Gastrocnemius medialis (tissue), 4 donors: ENCODE data around the gene AKAP9. TPM values are rescaled to one million over a fixed set of nuclear protein-coding genes. Genes with fewer than 3 reads are reported as not detected.

ENCODE experiments used
- ATAC-seq, 2 donors: fragments of 150-250 bp; one replicate each; pipeline ENCODE4 v1.9.1; 2016
- DNase-seq, 2 donors: peaks; one replicate each; pipeline ENCODE4 v3.0.0-alpha.2; 2019
- H3K27ac ChIP-seq, 4 donors: fragments of 200-600 bp; sonication (generic); 1 replicate in 1 of 4; 2 replicates in 3 of 4; pipeline ENCODE4 v1.5.1; 2016 to 2018; ENCODE audit warnings: mild to moderate bottlenecking in 2 of 4, moderate library complexity in 1 of 4
- H3K27me3 ChIP-seq, 3 donors: fragments of 200-600 bp; sonication (generic) in 2 of 3; 1 replicate in 1 of 3; 2 replicates in 2 of 3; pipeline versions ENCODE4 v1.5.1 to v1.6.0; 2016 to 2019; ENCODE audit warnings: mild to moderate bottlenecking in 1 of 3, moderate library complexity in 1 of 3
- H3K36me3 ChIP-seq, 2 donors: fragments of 200-600 bp; sonication (generic) in 1 of 2; one replicate each; pipeline ENCODE4 v1.5.1; 2017 to 2018
- H3K4me1 ChIP-seq, 2 donors: fragments of 200-600 bp; sonication (generic) in 1 of 2; one replicate each; pipeline ENCODE4 v1.5.1; 2016 to 2017; ENCODE audit warnings: mild to moderate bottlenecking in 2 of 2
- H3K4me3 ChIP-seq, 4 donors: fragments of 200-600 bp; sonication (generic) in 3 of 4; 1 replicate in 1 of 4; 2 replicates in 3 of 4; pipeline ENCODE4 v1.5.1; 2016 to 2019; ENCODE audit warnings: mild to moderate bottlenecking in 2 of 4
- H3K9me3 ChIP-seq, 3 donors: fragments of 200-600 bp; sonication (generic) in 2 of 3; 1 replicate in 1 of 3; 2 replicates in 2 of 3; pipeline ENCODE4 v1.5.1; 2016 to 2019
- CTCF ChIP-seq, 5 experiments: fragments of 450-650 bp in 3 of 5; fragments of 200-600 bp in 2 of 5; sonication (generic) in 2 of 5; IDR thresholded peaks in 4 of 5; conservative IDR thresholded peaks in 1 of 5; 1 replicate in 4 of 5; 2 replicates in 1 of 5; pipeline ENCODE4 v1.5.1; 2016 to 2019; ENCODE audit warnings: antibody characterized with exemption in 5 of 5, mild to moderate bottlenecking in 3 of 5, moderate library complexity in 3 of 5
- POLR2A ChIP-seq, 2 donors: fragments of 450-650 bp; IDR thresholded peaks; one replicate each; pipeline ENCODE4 v1.6.1; 2017; ENCODE audit warnings: antibody characterized with exemption in 2 of 2, mild to moderate bottlenecking in 2 of 2, moderate library complexity in 2 of 2
- in situ Hi-C, 4 donors: fragments of 200-750 bp; cut with MboI; loops; one replicate each; pipeline versions ENCODE4 v1.15.0 to v1.8.0; 2017; ENCODE audit warnings: low sequenced_read_pairs in 4 of 4
- intact Hi-C: fragments of 100-400 bp; cut with DNase I; formaldehyde crosslinking; loops from one replicate; pipeline ENCODE4 v1.15.1; 2023; ENCODE audit warnings: low total_unique reads
- total RNA-seq, 4 donors: library from RNA; depleted of rRNA; stranded (reverse); fragments of >200 nt; gene quantifications; one replicate each; pipeline versions ENCODE4 v1.1.0 to v1.2.3, GENCODE V29; 2016

Gene AKAP9
- total RNA-seq, 4 donors from 2014 or later: 25.4 to 80.0 (median 40.6) TPM

GRCh38 chr7:92149736-92150239 is 209.1 kb downstream of the AKAP9 start:
- Histone ChIP-seq H3K27me3 (no peaks in the 10 kb centered on the region), H3K27ac (no peak overlapping the region), H3K4me3 (no peak overlapping the region), H3K4me1 (no peaks in the 10 kb centered on the region), H3K9me3 (no peaks in the 10 kb centered on the region), H3K36me3 (no peaks in the 10 kb centered on the region)
- no peak for TF ChIP-seq POLR2A (IDR thresholded peaks at IDR 0.05)
- TF ChIP-seq CTCF (IDR thresholded peaks at IDR 0.05 in 4 of 5, conservative IDR thresholded peaks at IDR 0.05 in 1 of 5): no peak
- DNase-seq (no peak), ATAC-seq (no peak)
- in situ Hi-C loops (no loop called here), intact Hi-C loops (no loop called here)

GRCh38 chr7:92150450-92151017 is 209.9 kb downstream of the AKAP9 start:
- Histone ChIP-seq H3K27me3 (no peaks in the 10 kb centered on the region), H3K9me3 (no peaks in the 10 kb centered on the region), H3K27ac (no peak overlapping the region), H3K4me1 (no peaks in the 10 kb centered on the region), H3K4me3 (no peak overlapping the region), H3K36me3 (no peaks in the 10 kb centered on the region)
- no peak for TF ChIP-seq POLR2A (IDR thresholded peaks at IDR 0.05)
- TF ChIP-seq CTCF (IDR thresholded peaks at IDR 0.05 in 4 of 5, conservative IDR thresholded peaks at IDR 0.05 in 1 of 5): no peak
- ATAC-seq: no peak
- in situ Hi-C loops (no loop called here), intact Hi-C loops (no loop called here)
- no peak for DNase-seq

- Histone ChIP-seq H3K9me3 (no peaks in the 10 kb centered on the region), H3K4me3 (no peak overlapping the region), H3K27ac (no peak overlapping the region), H3K27me3 (no peaks in the 10 kb centered on the region), H3K4me1 (no peaks in the 10 kb centered on the region), H3K36me3 (no peaks in the 10 kb centered on the region)
- DNase-seq (no peak), ATAC-seq (no peak)
- no peak for TF ChIP-seq CTCF (IDR thresholded peaks at IDR 0.05 in 4 of 5, conservative IDR thresholded peaks at IDR 0.05 in 1 of 5)
- TF ChIP-seq POLR2A (IDR thresholded peaks at IDR 0.05): no peak
- in situ Hi-C loops (no loop called here), intact Hi-C loops (no loop called here)
Observed at GRCh38 chr7:92155108-92155739, 214.6 kb downstream of the AKAP9 start.

- Histone ChIP-seq H3K27ac (no peak overlapping the region), H3K4me3 (no peak overlapping the region), H3K9me3 (no peaks in the 10 kb centered on the region), H3K4me1 (no peaks in the 10 kb centered on the region), H3K36me3 (no peaks in the 10 kb centered on the region), H3K27me3 (no peaks in the 10 kb centered on the region)
- ATAC-seq (no peak), DNase-seq (no peak)
- TF ChIP-seq POLR2A (IDR thresholded peaks at IDR 0.05): no peak
- TF ChIP-seq CTCF (IDR thresholded peaks at IDR 0.05 in 4 of 5, conservative IDR thresholded peaks at IDR 0.05 in 1 of 5): no peak
- intact Hi-C loops (no loop called here), in situ Hi-C loops (no loop called here)
Observed at GRCh38 chr7:92156990-92157389, 216.3 kb downstream of the AKAP9 start.
